GM12878 (cell line): ENCODE measurements around the gene PRDX3. TPM values are rescaled to one million over a fixed set of nuclear protein-coding genes. Genes with fewer than 3 reads are reported as not detected.
A peak's percentile ranks its signal among the peaks of the same experiment; 100 is the strongest.

Source experiments
- CBX3 ChIP-seq: fragments of 200-600 bp; sonication (generic); IDR thresholded peaks from 2 replicates; pipeline ENCODE4 v1.6.1; 2016; ENCODE audit warnings: low read depth, borderline replicate concordance
- CHD4 ChIP-seq: fragments of 200-600 bp; sonication (generic); IDR thresholded peaks from 2 replicates; pipeline ENCODE4 v1.6.1; 2016; ENCODE audit warnings: mild to moderate bottlenecking
- CREM ChIP-seq: IDR thresholded peaks from 2 replicates; pipeline ENCODE4 v1.6.1; 2014; ENCODE audit warnings: antibody characterized with exemption, low read depth
- EED ChIP-seq: sonication (generic); IDR thresholded peaks from 2 replicates; pipeline ENCODE4 v1.6.1; 2016; ENCODE audit warnings: antibody characterized with exemption, low read depth
- EZH2 ChIP-seq: IDR thresholded peaks from 2 replicates; pipeline ENCODE4 v1.6.1; 2012; ENCODE audit warnings: low read depth, mild to moderate bottlenecking, control low read depth, inconsistent platforms, low read length, borderline replicate concordance; ENCODE audit not compliant: control insufficient read depth
- FOXK2 ChIP-seq: fragments of 450-650 bp; IDR thresholded peaks from 2 replicates; pipeline ENCODE4 v1.6.1; 2017; ENCODE audit warnings: mild to moderate bottlenecking, moderate library complexity
- HCFC1 ChIP-seq: fragments of 150-350 bp; IDR thresholded peaks from 2 replicates; pipeline ENCODE4 v1.6.1; 2014; ENCODE audit warnings: low read length
- HSF1 ChIP-seq: fragments of 150-350 bp; IDR thresholded peaks from 2 replicates; pipeline ENCODE4 v1.6.1; 2014; ENCODE audit warnings: mild to moderate bottlenecking, low read depth, low read length
- IKZF1 ChIP-seq: fragments of 450-650 bp; conservative IDR thresholded peaks from 2 replicates; pipeline ENCODE4 v1.6.1; 2017; ENCODE audit warnings: antibody characterized with exemption, mild to moderate bottlenecking
- KDM1A ChIP-seq: fragments of 200-600 bp; sonication (generic); IDR thresholded peaks from 2 replicates; pipeline ENCODE4 v1.6.1; 2016; ENCODE audit warnings: borderline replicate concordance
- MEF2A ChIP-seq: IDR thresholded peaks from 2 replicates; pipeline ENCODE4 v1.6.1; 2011; ENCODE audit warnings: low read depth, mild to moderate bottlenecking, low read length, moderate library complexity; ENCODE audit not compliant: insufficient read depth
- NBN ChIP-seq: fragments of 450-650 bp; IDR thresholded peaks from 2 replicates; pipeline ENCODE4 v1.6.1; 2016
- NFIC ChIP-seq: IDR thresholded peaks from 2 replicates; pipeline ENCODE4 v1.6.1; 2012; ENCODE audit warnings: low read depth, mild to moderate bottlenecking, inconsistent platforms, low read length, moderate library complexity
- NFXL1 ChIP-seq: fragments of 450-650 bp; IDR thresholded peaks from 2 replicates; pipeline ENCODE4 v1.6.1; 2017; ENCODE audit warnings: antibody characterized with exemption, mild to moderate bottlenecking, borderline replicate concordance
- NR2C1 ChIP-seq: fragments of 450-650 bp; IDR thresholded peaks from 2 replicates; pipeline ENCODE4 v1.6.1; 2017; ENCODE audit warnings: antibody characterized with exemption, mild to moderate bottlenecking, moderate library complexity
- PBX3 ChIP-seq: IDR thresholded peaks from 2 replicates; pipeline ENCODE4 v1.6.1; 2011; ENCODE audit warnings: mild to moderate bottlenecking, low read depth, low read length, moderate library complexity; ENCODE audit not compliant: insufficient replicate concordance
- RAD21 ChIP-seq: IDR thresholded peaks from 2 replicates; pipeline ENCODE4 v1.6.1; 2011; ENCODE audit warnings: mild to moderate bottlenecking, low read depth, low read length, moderate library complexity; ENCODE audit not compliant: insufficient read depth
- REST ChIP-seq: IDR thresholded peaks from 2 replicates; pipeline ENCODE4 v1.6.1; 2012; ENCODE audit warnings: mild to moderate bottlenecking, low read depth, low read length
- SIN3A ChIP-seq: IDR thresholded peaks from 2 replicates; pipeline ENCODE4 v1.6.1; 2012; ENCODE audit warnings: low read depth, low read length, improper control_type of control experiment
- SREBF1 ChIP-seq: IDR thresholded peaks from 2 replicates; pipeline ENCODE4 v1.6.1; 2012; ENCODE audit warnings: mild to moderate bottlenecking, low read length
- SUZ12 ChIP-seq: fragments of 200-600 bp; sonication (generic); IDR thresholded peaks from one replicate; pipeline ENCODE4 v1.6.1; 2018; ENCODE audit warnings: antibody characterized with exemption, mild to moderate bottlenecking; ENCODE audit not compliant: unreplicated experiment
- TBL1XR1 ChIP-seq: IDR thresholded peaks from 2 replicates; pipeline ENCODE4 v1.6.1; 2012; ENCODE audit warnings: low read depth, low read length, improper control_type of control experiment
- TCF12 ChIP-seq: IDR thresholded peaks from 2 replicates; pipeline ENCODE4 v1.6.1; 2011; ENCODE audit warnings: low read depth, mild to moderate bottlenecking, low read length
- TCF3 ChIP-seq: IDR thresholded peaks from 2 replicates; pipeline ENCODE4 v1.6.1; 2012; ENCODE audit warnings: low read depth, mild to moderate bottlenecking, low read length, borderline replicate concordance; ENCODE audit not compliant: insufficient read depth
- YBX1 ChIP-seq: fragments of 450-650 bp; IDR thresholded peaks from 2 replicates; pipeline ENCODE4 v1.6.1; 2016; ENCODE audit warnings: antibody characterized with exemption
- polyA plus RNA-seq, 11 experiments: library from polyadenylated mRNA; depleted of rRNA in 4 of 11; unstranded in 6 of 11; stranded (reverse) in 5 of 11; fragments of >200 nt; fragmentation: Nextera tagmentation in 4 of 11; fragmentation: Illumina TruSeq in 1 of 11; extraction: Ambion mirVana in 4 of 11; extraction: Trizol in 1 of 11; gene quantifications; 1 replicate in 1 of 11; 2 replicates in 10 of 11; pipeline versions ENCODE4 v1.2.1 to v1.2.3, GENCODE V29; 2011 to 2016; ENCODE audit warnings: inconsistent platforms in 2 of 11, missing spikeins in 2 of 11, low read depth in 1 of 11
- total RNA-seq, 4 experiments: library from RNA; depleted of rRNA in 3 of 4; stranded (reverse); fragments of >200 nt in 3 of 4; fragmentation: Illumina TruSeq in 1 of 4; extraction: Trizol in 1 of 4; gene quantifications; 2 replicates each; pipeline versions ENCODE4 v1.2.1 to v1.2.3, GENCODE V29; 2013 to 2021
- TF ChIP-seq, protein P1 (sequence below): fragments of 450-650 bp; IDR thresholded peaks from 2 replicates; pipeline ENCODE4 v1.6.1; 2014; ENCODE audit warnings: mild to moderate bottlenecking

PRDX3 gene
- total and polyA plus RNA-seq, 10 of the 15 experiments (the other 5 are each of a cell fraction or from before 2014, with no cell fraction given): 195 to 1,431 (median 398) TPM

DNA sequence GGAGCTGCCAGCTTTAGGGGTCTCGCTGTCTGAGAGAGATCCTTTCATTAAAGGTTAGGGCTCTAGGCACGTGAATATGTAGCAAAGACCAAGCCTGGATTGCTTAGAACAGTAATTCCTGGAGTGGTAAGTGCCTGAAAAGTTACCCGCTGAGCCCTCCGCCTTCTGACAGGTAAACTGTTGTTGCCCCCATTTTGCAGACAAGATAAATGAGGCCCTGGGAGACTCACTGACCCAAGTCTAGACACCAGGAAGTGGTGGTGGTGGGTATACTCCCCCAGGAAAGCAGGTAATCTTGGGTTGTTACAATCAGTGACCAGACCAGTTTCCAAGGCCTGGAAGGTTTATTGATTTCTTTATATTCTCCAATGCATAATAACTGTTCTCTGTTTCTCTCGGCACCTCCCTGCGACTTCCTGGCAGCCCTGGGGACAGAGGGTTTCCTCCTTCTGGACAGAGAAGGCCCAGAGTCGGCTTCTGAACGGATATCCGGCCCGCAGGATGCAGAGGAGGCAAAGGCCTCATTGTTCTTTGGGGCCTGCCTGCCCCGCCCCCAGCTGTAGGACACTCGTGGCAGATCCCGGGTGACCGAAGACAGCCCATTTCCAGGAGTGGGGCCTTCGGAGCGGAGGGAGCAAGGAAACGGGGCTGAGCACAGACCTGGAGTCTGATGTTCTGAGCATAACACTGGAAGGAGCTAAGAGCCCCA lies 27.4 kb upstream of the PRDX3 start (continued):
- TF ChIP-seq TCF3: no peak
- TF ChIP-seq IKZF1: no peak
- TF ChIP-seq TBL1XR1: no peak
- no peak for TF ChIP-seq YBX1
- no peak for TF ChIP-seq MEF2A
- TF ChIP-seq HSF1: no peak
- no peak for TF ChIP-seq NFXL1
- TF ChIP-seq CREM: peak; percentile 14; the same call in 1 of the 2 replicates
- TF ChIP-seq PBX3: no peak
- peak; percentile 26; the same call in 1 of the 2 replicates for TF ChIP-seq NFIC
- no peak for TF ChIP-seq NR2C1
- TF ChIP-seq TCF12: no peak
- TF ChIP-seq FOXK2: no peak
- no peak for TF ChIP-seq SUZ12
- TF ChIP-seq NBN: peak; percentile 42; the same call in 1 of the 2 replicates
- TF ChIP-seq SIN3A: no peak
- no peak for TF ChIP-seq HCFC1
- TF ChIP-seq KDM1A: no peak
- no peak for TF ChIP-seq CBX3
- no peak for TF ChIP-seq CHD4
- TF ChIP-seq, protein P1, sequence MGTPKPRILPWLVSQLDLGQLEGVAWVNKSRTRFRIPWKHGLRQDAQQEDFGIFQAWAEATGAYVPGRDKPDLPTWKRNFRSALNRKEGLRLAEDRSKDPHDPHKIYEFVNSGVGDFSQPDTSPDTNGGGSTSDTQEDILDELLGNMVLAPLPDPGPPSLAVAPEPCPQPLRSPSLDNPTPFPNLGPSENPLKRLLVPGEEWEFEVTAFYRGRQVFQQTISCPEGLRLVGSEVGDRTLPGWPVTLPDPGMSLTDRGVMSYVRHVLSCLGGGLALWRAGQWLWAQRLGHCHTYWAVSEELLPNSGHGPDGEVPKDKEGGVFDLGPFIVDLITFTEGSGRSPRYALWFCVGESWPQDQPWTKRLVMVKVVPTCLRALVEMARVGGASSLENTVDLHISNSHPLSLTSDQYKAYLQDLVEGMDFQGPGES: no peak
- no peak for TF ChIP-seq RAD21
- TF ChIP-seq REST: no peak
- TF ChIP-seq EZH2: no peak
- TF ChIP-seq EED: 0 out of 2 replicates have a peak, but pooled peaks have one; percentile 30
- TF ChIP-seq SREBF1: no peak
